K562 (cell line): Measurements from ENCODE around the gene MGAT4B. TPM values are rescaled to one million over a fixed set of nuclear protein-coding genes. Genes with fewer than 3 reads are reported as not detected.
A peak's percentile ranks its signal among the peaks of the same experiment; 100 is the strongest.

ENCODE experiments used
- CBX8 ChIP-seq: fragments of 200-600 bp; sonication (generic); IDR thresholded peaks from 2 replicates; pipeline ENCODE4 v1.6.1; 2012; ENCODE audit warnings: borderline replicate concordance, mixed run types, low read depth, mild to moderate bottlenecking, moderate library complexity, mixed read lengths, low read length, control low read depth, inconsistent platforms; ENCODE audit not compliant: poor library complexity, severe bottlenecking; ENCODE audit errors: extremely low read depth
- DPF2 ChIP-seq: fragments of 450-650 bp; IDR thresholded peaks from 2 replicates; pipeline ENCODE4 v1.6.1; 2016
- FOXK1 ChIP-seq: sonication (generic); formaldehyde crosslinking; IDR thresholded peaks from 2 replicates; pipeline ENCODE4 v1.8.0; 2022; ENCODE audit warnings: missing genetic modification reagents, mild to moderate bottlenecking, borderline replicate concordance
- FOXM1 ChIP-seq, 2 experiments: fragments of 450-650 bp in 1 of 2; sonication (generic) in 1 of 2; formaldehyde crosslinking in 1 of 2; IDR thresholded peaks; 2 replicates each; pipeline versions ENCODE4 v1.6.1 to v1.9.0; 2017 to 2022; ENCODE audit warnings: low read depth in 2 of 2, mild to moderate bottlenecking in 2 of 2, missing genetic modification reagents in 1 of 2, moderate library complexity in 1 of 2
- KLF1 ChIP-seq: fragments of 450-650 bp; IDR thresholded peaks from 2 replicates; pipeline ENCODE4 v1.6.1; 2016; ENCODE audit warnings: missing genetic modification characterization, missing compliant biosample characterization
- MCM3 ChIP-seq: fragments of 450-650 bp; IDR thresholded peaks from 2 replicates; pipeline ENCODE4 v1.6.1; 2016
- POLR2A ChIP-seq: fragments of 450-650 bp; conservative IDR thresholded peaks from 2 replicates; pipeline ENCODE4 v1.6.1; 2016
- POLR2B ChIP-seq: fragments of 450-650 bp; IDR thresholded peaks from 2 replicates; pipeline ENCODE4 v1.6.1; 2018; ENCODE audit warnings: low read depth; ENCODE audit not compliant: partially characterized antibody
- PRMT5 ChIP-seq: sonication (generic); formaldehyde crosslinking; IDR thresholded peaks from 2 replicates; pipeline ENCODE4 v1.5.0; 2020; ENCODE audit warnings: missing genetic modification reagents
- SIRT6 ChIP-seq: IDR thresholded peaks from one replicate; pipeline ENCODE4 v1.6.1; 2012; ENCODE audit warnings: low read depth, mild to moderate bottlenecking, control low read depth, inconsistent platforms, low read length, moderate library complexity
- YBX1 ChIP-seq: fragments of 450-650 bp; IDR thresholded peaks from 2 replicates; pipeline ENCODE4 v1.7.1; 2016; ENCODE audit warnings: mild to moderate bottlenecking
- ZFX ChIP-seq: sonication (generic); formaldehyde crosslinking; IDR thresholded peaks from 2 replicates; pipeline ENCODE4 v1.8.0; 2022; ENCODE audit warnings: mild to moderate bottlenecking, missing genetic modification reagents, moderate library complexity
- ZNF277 ChIP-seq: fragments of 250-450 bp; sonication (Bioruptor Pico); IDR thresholded peaks from 2 replicates; pipeline ENCODE4 v1.8.0; 2022; ENCODE audit warnings: inconsistent platforms, mild to moderate bottlenecking, moderate library complexity, borderline replicate concordance
- ZNF609 ChIP-seq: sonication (generic); formaldehyde crosslinking; IDR thresholded peaks from 2 replicates; pipeline ENCODE4 v1.8.1; 2023; ENCODE audit warnings: missing genetic modification reagents, mild to moderate bottlenecking, borderline replicate concordance
- ZNF644 ChIP-seq: fragments of 200-800 bp; sonication (Bioruptor generic); IDR thresholded peaks from 2 replicates; pipeline ENCODE4 v1.6.1; 2016; ENCODE audit warnings: low read depth, missing genetic modification characterization, missing compliant biosample characterization
- ZSCAN32 ChIP-seq: fragments of 450-650 bp; formaldehyde crosslinking; IDR thresholded peaks from 2 replicates; pipeline ENCODE4 v1.4.0; 2020; ENCODE audit warnings: mild to moderate bottlenecking, moderate library complexity
- polyA plus RNA-seq, 8 experiments: library from polyadenylated mRNA; depleted of rRNA in 4 of 8; stranded (reverse) in 5 of 8; unstranded in 3 of 8; fragments of >200 nt; fragmentation: Nextera tagmentation in 2 of 8; fragmentation: Illumina TruSeq in 1 of 8; extraction: Ambion mirVana in 2 of 8; extraction: Trizol in 1 of 8; gene quantifications; 2 replicates each; pipeline versions ENCODE4 v1.2.1 to v1.2.3, GENCODE V29; 2011 to 2014; ENCODE audit warnings: inconsistent platforms in 1 of 8, missing spikeins in 1 of 8
- total RNA-seq, 7 experiments: library from RNA; depleted of rRNA in 6 of 7; stranded (reverse); fragments of >200 nt in 6 of 7; fragmentation: Illumina TruSeq in 2 of 7; extraction: Trizol in 2 of 7; gene quantifications; 2 replicates each; pipeline versions ENCODE4 v1.2.1 to v1.2.3, GENCODE V29; 2011 to 2021; ENCODE audit warnings: low replicate concordance in 1 of 7
- TF ChIP-seq, protein P1 (sequence below): IDR thresholded peaks from 2 replicates; pipeline ENCODE4 v1.6.1; 2012; ENCODE audit warnings: low read depth, low read length, improper control_type of control experiment, borderline replicate concordance
- TF ChIP-seq, protein P2 (sequence below): fragments of 250-450 bp; sonication (Bioruptor Pico); IDR thresholded peaks from 2 replicates; pipeline ENCODE4 v1.4.0; 2020; ENCODE audit warnings: borderline replicate concordance

MGAT4B gene
- total and polyA plus RNA-seq, 9 of the 15 experiments (the other 6 are each of a cell fraction or from before 2014, with no cell fraction given) = 0.34 to 133 (median 75.4) TPM

GRCh38 chr5:179821298-179822058, 14.8 kb upstream of the MGAT4B start (continued):
- TF ChIP-seq POLR2B (peak; percentile 55), ZNF277 (no peak), KLF1 (tag) (no peak), POLR2A (peak; percentile 38), YBX1 (no peak), FOXK1 (CRISPR knock-in tag) (peak; percentile 99), ZNF609 (no peak), SIRT6 (no peak), PRMT5 (CRISPR knock-in tag) (no peak), MCM3 (no peak), ZFX (CRISPR knock-in tag) (no peak), FOXM1 (IDR thresholded peaks at IDR 0.05; ENCODE audit: low read depth) (no peak), FOXM1 (CRISPR knock-in tag; IDR thresholded peaks at IDR 0.05; ENCODE audit: low read depth) (no peak; the same call in 1 of the 2 replicates), ZSCAN32 (CRISPR knock-in tag) (peak; percentile 9; the same call in 1 of the 2 replicates), ZNF644 (no peak), DPF2 (peak; percentile 42; the same call in 1 of the 2 replicates), CBX8 (no peak)
- TF ChIP-seq, protein P1, sequence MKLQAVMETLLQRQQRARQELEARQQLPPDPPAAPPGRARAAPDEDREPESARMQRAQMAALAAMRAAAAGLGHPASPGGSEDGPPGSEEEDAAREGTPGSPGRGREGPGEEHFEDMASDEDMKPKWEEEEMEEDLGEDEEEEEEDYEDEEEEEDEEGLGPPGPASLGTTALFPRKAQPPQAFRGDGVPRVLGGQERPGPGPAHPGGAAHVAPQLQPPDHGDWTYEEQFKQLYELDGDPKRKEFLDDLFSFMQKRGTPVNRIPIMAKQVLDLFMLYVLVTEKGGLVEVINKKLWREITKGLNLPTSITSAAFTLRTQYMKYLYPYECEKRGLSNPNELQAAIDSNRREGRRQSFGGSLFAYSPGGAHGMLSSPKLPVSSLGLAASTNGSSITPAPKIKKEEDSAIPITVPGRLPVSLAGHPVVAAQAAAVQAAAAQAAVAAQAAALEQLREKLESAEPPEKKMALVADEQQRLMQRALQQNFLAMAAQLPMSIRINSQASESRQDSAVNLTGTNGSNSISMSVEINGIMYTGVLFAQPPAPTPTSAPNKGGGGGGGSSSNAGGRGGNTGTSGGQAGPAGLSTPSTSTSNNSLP = no peak
- TF ChIP-seq, protein P2, sequence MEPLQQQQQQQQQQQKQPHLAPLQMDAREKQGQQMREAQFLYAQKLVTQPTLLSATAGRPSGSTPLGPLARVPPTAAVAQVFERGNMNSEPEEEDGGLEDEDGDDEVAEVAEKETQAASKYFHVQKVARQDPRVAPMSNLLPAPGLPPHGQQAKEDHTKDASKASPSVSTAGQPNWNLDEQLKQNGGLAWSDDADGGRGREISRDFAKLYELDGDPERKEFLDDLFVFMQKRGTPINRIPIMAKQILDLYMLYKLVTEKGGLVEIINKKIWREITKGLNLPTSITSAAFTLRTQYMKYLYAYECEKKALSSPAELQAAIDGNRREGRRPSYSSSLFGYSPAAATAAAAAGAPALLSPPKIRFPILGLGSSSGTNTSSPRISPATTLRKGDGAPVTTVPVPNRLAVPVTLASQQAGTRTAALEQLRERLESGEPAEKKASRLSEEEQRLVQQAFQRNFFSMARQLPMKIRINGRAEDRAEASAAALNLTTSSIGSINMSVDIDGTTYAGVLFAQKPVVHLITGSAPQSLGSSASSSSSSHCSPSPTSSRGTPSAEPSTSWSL = no peak
